Testis (tissue), 3 donors: ENCODE results near the gene RUNX1. TPM values are rescaled to one million over a fixed set of nuclear protein-coding genes. Genes with fewer than 3 reads are reported as not detected.

Source experiments
- DNase-seq: peaks from one replicate; pipeline ENCODE4 v3.0.0-alpha.2; 2019
- H3K27ac ChIP-seq, 2 donors: fragments of 200-600 bp; sonication (generic); one replicate each; pipeline ENCODE4 v1.5.1; 2019
- H3K27me3 ChIP-seq: fragments of 200-600 bp; sonication (generic); one replicate; pipeline ENCODE4 v1.5.1; 2019
- H3K36me3 ChIP-seq: fragments of 200-600 bp; sonication (generic); one replicate; pipeline ENCODE4 v1.5.1; 2017; ENCODE audit warnings: low read depth; ENCODE audit errors: missing control alignments
- H3K4me1 ChIP-seq: fragments of 200-600 bp; sonication (generic); one replicate; pipeline ENCODE4 v1.5.1; 2019
- H3K4me3 ChIP-seq, 2 donors: fragments of 200-600 bp; sonication (generic); one replicate each; pipeline ENCODE4 v1.5.1; 2017 to 2019
- H3K9me3 ChIP-seq: fragments of 200-600 bp; sonication (generic); one replicate; pipeline ENCODE4 v1.5.1; 2017
- CTCF ChIP-seq, 3 experiments: fragments of 450-650 bp in 2 of 3; fragments of 200-600 bp in 1 of 3; sonication (generic) in 1 of 3; IDR thresholded peaks; one replicate each; pipeline ENCODE4 v1.5.1; 2016 to 2019; ENCODE audit warnings: antibody characterized with exemption in 3 of 3, mild to moderate bottlenecking in 2 of 3, moderate library complexity in 1 of 3
- POLR2A ChIP-seq: fragments of 450-650 bp; IDR thresholded peaks from one replicate; pipeline ENCODE4 v1.6.1; 2017; ENCODE audit warnings: antibody characterized with exemption, mild to moderate bottlenecking, moderate library complexity
- WGBS, 2 donors: methylation state at CpG; one replicate each; pipeline ENCODE4 v1.1.5; 2018; 5-methylcytosine and 5-hydroxymethylcytosine counted together
- intact Hi-C: fragments of 100-400 bp; cut with DNase I; formaldehyde crosslinking; loops from one replicate; pipeline ENCODE4 v1.15.1; 2023; ENCODE audit warnings: low total_unique reads
- polyA plus RNA-seq: library from polyadenylated mRNA; stranded (reverse); fragments of 350-450 nt; fragmentation: Illumina TruSeq; extraction: RNeasy Lipid Tissue Mini Kit (QIAGEN cat#74804); gene quantifications from one replicate; pipeline ENCODE4 v1.2.3, GENCODE V29; 2014; ENCODE audit warnings: low read depth, low replicate concordance; ENCODE audit not compliant: insufficient read depth
- total RNA-seq, 2 donors: library from RNA; depleted of rRNA; stranded (reverse); fragments of >200 nt; gene quantifications; one replicate each; pipeline ENCODE4 v1.2.3, GENCODE V29; 2016

The RUNX1 gene
- total and polyA plus RNA-seq, 3 donors from 2014 or later, result 11.1 to 28.7 (median 24.3) TPM

- no peaks in the 10 kb centered on the region for H3K4me1 ChIP-seq
- DNase-seq, result no peak
- intact Hi-C loops, result no loop called here
- no peaks in the 10 kb centered on the region for H3K36me3 ChIP-seq
- no peak overlapping the region for H3K27ac ChIP-seq
- TF ChIP-seq CTCF (IDR thresholded peaks at IDR 0.05), result no peak
- no peak for TF ChIP-seq POLR2A
- H3K27me3 ChIP-seq, result no peaks in the 10 kb centered on the region
- WGBS, 2 donors, result 88 to 93% methylated on average over 2 of the region's 2 CpGs
- H3K4me3 ChIP-seq, result no peak overlapping the region
- no peaks in the 10 kb centered on the region for H3K9me3 ChIP-seq
Observed at GRCh38 chr21:34927992-34928391, 121.1 kb downstream of the RUNX1 start.

GRCh38 chr21:34926803-34927467, 122.2 kb downstream of the RUNX1 start:
- no peaks in the 10 kb centered on the region for H3K9me3 ChIP-seq
- intact Hi-C loops, result no loop called here
- H3K36me3 ChIP-seq, result no peaks in the 10 kb centered on the region
- peak; percentile 26 for DNase-seq
- 52% methylated on average over 6 of the region's 6 CpGs for WGBS, 2 donors
- TF ChIP-seq CTCF (IDR thresholded peaks at IDR 0.05), result no peak
- no peak for TF ChIP-seq POLR2A
- H3K27ac ChIP-seq, result no peak overlapping the region
- no peaks in the 10 kb centered on the region for H3K27me3 ChIP-seq
- H3K4me3 ChIP-seq, result no peak overlapping the region
- H3K4me1 ChIP-seq, result no peaks in the 10 kb centered on the region

GRCh38 chr21:34925597-34925996, 123.5 kb downstream of the RUNX1 start:
- no peak for TF ChIP-seq POLR2A
- no peak for TF ChIP-seq CTCF (IDR thresholded peaks at IDR 0.05)
- 87 to 93% methylated on average over 4 of the region's 4 CpGs for WGBS, 2 donors

GRCh38 chr21:34924771-34925419, 124.2 kb downstream of the RUNX1 start:
- WGBS, 2 donors, result 88 to 100% methylated on average over 1 of the region's 1 CpG
- intact Hi-C loops, result no loop called here
- H3K27me3 ChIP-seq, result no peaks in the 10 kb centered on the region
- no peak overlapping the region for H3K4me3 ChIP-seq
- no peak for TF ChIP-seq CTCF (IDR thresholded peaks at IDR 0.05)
- TF ChIP-seq POLR2A, result no peak
- no peaks in the 10 kb centered on the region for H3K9me3 ChIP-seq
- no peaks in the 10 kb centered on the region for H3K36me3 ChIP-seq
- no peak overlapping the region for H3K27ac ChIP-seq
- no peaks in the 10 kb centered on the region for H3K4me1 ChIP-seq
- DNase-seq, result no peak

More at GRCh38 chr21:34925597-34925996, 123.5 kb downstream of the RUNX1 start:
- intact Hi-C loops, result no loop called here
- Histone ChIP-seq H3K27me3 (no peaks in the 10 kb centered on the region), H3K36me3 (no peaks in the 10 kb centered on the region), H3K9me3 (no peaks in the 10 kb centered on the region), H3K4me3 (no peak overlapping the region), H3K27ac (no peak overlapping the region), H3K4me1 (no peaks in the 10 kb centered on the region)
- DNase-seq, result no peak
